HG02610 (cell line): Measurements from ENCODE around the gene RAB41.
A peak's percentile ranks its signal among the peaks of the same experiment; 100 is the strongest.
"Not testable (repeated sequence)": the region's sequence is repeated elsewhere in the genome, so short reads cannot be mapped to it uniquely, and the experiment has no call there.

Experiments
- ATAC-seq: cut with Tn5 transposase; IDR thresholded peaks from one replicate; pipeline ENCODE4 v1.9.1; 2021; ENCODE audit warnings: mild to moderate bottlenecking, moderate library complexity; ENCODE audit not compliant: unreplicated experiment

Gene RAB41

DNA sequence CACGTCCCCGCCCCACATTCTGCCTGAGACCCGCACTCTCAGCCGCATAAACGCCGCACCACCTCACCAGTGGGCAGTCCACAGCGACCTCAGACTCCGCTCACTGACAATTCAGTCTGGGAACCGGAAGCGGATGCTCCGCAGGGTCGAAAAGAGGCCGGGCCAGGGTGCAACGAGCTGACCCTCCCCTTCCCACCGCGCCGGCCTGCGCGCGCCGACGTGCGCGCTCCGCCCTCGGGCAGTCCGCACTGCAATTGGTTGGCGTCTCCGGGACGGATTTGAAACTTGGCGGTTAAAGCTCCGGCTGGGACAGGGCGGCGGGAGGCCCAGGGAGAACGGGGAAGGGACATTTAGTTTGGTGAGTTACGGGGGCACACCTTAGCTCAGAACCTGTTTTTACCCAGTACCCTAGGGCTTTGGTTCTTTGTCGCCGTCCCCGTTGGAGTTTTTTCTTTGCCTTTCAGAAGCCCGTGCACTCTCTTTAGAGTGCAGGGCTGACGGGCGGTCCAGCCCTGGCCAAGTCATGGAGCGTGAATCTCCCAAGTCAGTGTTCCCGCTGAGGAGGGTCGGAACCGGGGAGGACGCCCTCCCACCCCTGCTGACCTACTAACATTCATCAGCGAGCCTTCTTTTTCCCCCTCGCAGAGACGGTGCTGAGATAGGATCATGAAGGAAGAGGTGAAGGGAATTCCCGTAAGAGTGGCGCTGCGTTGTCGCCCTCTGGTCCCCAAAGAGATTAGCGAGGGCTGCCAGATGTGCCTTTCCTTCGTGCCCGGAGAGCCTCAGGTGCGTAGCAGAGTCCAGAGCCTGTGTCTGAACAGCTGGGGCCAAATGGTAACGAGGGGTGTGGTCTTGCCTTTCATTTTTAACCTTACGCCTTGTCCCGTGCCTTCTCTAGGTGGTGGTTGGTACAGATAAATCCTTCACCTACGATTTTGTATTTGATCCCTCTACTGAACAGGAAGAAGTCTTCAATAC, 8.1 kb downstream of the RAB41 start, which contains the start of the genes KIF4A and PDZD11:
KIF4A (plus strand) TSS at position 312 of the 978 bp plus-strand sequence; CDS start at position 667, 355 bp downstream.
PDZD11 (minus strand) TSS at position 135 of the 978 bp plus-strand sequence. CDS start 586 bp downstream, outside the sequence.
- ATAC-seq = peak; percentile 99

- no peak for ATAC-seq
These were observed 10.8 kb downstream of the RAB41 start for GRCh38 chrX:70292788-70293187.

DNA sequence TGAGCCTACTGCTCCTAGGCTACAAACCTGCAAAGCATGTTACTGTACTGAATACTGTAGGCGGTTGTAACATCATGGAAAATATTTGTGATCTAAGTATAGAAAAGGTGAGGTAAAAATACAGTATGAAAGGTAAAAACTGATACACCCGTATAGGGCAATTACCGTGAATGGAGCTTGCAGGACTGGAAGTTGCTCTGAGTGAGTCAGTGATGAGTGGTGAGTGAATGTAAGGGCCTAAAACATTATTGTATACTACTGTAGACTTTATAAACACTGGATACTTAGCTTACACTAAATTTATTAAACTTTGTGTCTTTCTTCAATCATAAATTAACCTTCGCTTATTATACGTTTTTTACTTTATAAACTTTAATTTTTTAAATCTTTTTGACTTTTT, 11.6 kb downstream of the RAB41 start:
- no peak for ATAC-seq

DNA sequence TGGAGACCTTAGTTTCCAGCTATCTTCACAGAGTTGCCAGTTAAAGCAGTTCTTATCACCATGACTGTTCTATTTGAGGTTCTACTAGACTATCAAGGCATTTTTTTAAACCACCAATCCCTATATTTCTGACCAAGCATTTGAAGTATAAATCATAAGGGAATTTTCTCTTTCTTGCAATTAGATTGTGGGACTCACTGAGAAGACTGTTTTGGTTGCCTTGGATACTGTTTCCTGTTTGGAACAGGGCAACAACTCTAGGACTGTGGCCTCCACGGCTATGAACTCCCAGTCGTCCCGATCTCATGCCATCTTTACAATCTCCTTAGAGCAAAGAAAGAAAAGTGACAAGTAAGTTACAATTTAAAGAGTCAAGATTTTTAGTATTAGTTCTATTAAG, 19.7 kb downstream of the RAB41 start:
- no peak for ATAC-seq

GRCh38 chrX:70313503-70313902, 31.5 kb downstream of the RAB41 start:
- no peak for ATAC-seq

GRCh38 chrX:70322784-70323183, 40.8 kb downstream of the RAB41 start:
- no peak for ATAC-seq

- ATAC-seq = not testable (repeated sequence)
These were observed 41.7 kb downstream of the RAB41 start for GRCh38 chrX:70323628-70324027.

- ATAC-seq = no peak
These were observed 42.4 kb downstream of the RAB41 start for GRCh38 chrX:70324326-70324725.

GRCh38 chrX:70331161-70331560, 49.2 kb downstream of the RAB41 start:
- ATAC-seq = no peak

GRCh38 chrX:70332600-70332999, 50.6 kb downstream of the RAB41 start:
- ATAC-seq = no peak
